ENCODE results near the gene CHCHD3. TPM values are rescaled to one million over a fixed set of nuclear protein-coding genes. Genes with fewer than 3 reads are reported as not detected.

CHCHD3 gene
- total and polyA plus RNA-seq, 7 donors, result 61.7 to 93.4 (median 63.7) TPM

DNA sequence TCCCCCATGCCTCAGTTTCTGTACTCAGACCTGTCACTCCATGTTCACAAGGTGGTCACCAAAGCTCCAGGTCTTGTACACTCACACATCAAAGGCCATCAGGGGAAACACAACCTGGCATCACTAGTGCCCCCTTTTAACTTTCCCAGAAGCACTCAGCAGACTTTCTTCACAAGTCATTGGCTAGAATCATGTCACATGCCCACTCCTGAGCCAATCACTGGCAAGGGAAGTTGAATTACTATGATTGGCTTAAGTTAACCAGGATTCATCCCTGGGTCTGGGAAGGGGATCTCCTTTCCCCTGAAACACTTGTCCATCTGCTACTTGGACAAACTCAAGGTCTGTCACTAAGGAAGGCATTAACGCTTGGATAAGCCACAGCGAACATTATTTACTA, 311.8 kb downstream of the CHCHD3 start:
- WGBS, 2 donors, result 88 to 92% methylated on average over 2 of the region's 2 CpGs
- intact Hi-C loops (cut with DNase I), result no loop called here

DNA sequence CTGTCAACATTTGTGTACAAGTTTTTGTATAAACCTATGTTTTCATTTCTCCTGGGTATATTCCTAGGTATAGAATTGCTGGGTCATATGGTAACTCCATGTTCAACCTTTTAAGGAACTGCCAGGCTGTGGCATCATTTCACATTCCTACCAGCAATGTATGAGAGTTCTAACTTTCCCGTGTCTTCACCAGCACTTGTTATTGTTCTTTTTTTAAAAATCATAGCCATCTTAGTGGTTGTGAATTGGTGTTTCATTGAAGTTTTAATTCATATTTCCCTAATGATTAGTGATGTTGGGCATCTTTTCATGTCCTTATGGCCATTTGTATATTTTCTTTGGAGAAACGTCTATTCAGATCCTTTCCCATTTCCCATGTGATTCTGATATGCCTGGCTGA, 312.6 kb downstream of the CHCHD3 start:
- TF ChIP-seq POLR2AphosphoS5 (IDR thresholded peaks at IDR 0.05), result no peak
- TF ChIP-seq, protein P1, sequence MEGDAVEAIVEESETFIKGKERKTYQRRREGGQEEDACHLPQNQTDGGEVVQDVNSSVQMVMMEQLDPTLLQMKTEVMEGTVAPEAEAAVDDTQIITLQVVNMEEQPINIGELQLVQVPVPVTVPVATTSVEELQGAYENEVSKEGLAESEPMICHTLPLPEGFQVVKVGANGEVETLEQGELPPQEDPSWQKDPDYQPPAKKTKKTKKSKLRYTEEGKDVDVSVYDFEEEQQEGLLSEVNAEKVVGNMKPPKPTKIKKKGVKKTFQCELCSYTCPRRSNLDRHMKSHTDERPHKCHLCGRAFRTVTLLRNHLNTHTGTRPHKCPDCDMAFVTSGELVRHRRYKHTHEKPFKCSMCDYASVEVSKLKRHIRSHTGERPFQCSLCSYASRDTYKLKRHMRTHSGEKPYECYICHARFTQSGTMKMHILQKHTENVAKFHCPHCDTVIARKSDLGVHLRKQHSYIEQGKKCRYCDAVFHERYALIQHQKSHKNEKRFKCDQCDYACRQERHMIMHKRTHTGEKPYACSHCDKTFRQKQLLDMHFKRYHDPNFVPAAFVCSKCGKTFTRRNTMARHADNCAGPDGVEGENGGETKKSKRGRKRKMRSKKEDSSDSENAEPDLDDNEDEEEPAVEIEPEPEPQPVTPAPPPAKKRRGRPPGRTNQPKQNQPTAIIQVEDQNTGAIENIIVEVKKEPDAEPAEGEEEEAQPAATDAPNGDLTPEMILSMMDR (IDR thresholded peaks at IDR 0.05), result no peak
- Histone ChIP-seq H3K4me3 (no peak overlapping the region), H3K4me1 (no peaks in the 10 kb centered on the region), H3K27ac (no peak overlapping the region), H3K9me3 (peaks cover 0 to 4% (median 2%) of the 10 kb centered on the region in 4 donors), H3K27me3 (no peaks in the 10 kb centered on the region), H3K36me3 (no peaks in the 10 kb centered on the region)
- intact Hi-C loops (cut with DNase I), result no loop called here
- no peak for DNase-seq
- 87 to 94% methylated on average over 2 of the region's 2 CpGs for WGBS, 2 donors

More for the DNA sequence above, 311.8 kb downstream of the CHCHD3 start:
- TF ChIP-seq, protein P1 (IDR thresholded peaks at IDR 0.05), result no peak
- no peak for TF ChIP-seq POLR2AphosphoS5 (IDR thresholded peaks at IDR 0.05)
- no peak for TF ChIP-seq EP300 (IDR thresholded peaks at IDR 0.05)
- TF ChIP-seq POLR2A (IDR thresholded peaks at IDR 0.05), result no peak
- Histone ChIP-seq H3K27ac (no peak overlapping the region), H3K27me3 (no peaks in the 10 kb centered on the region), H3K36me3 (no peaks in the 10 kb centered on the region), H3K4me1 (no peaks in the 10 kb centered on the region), H3K4me3 (no peak overlapping the region), H3K9me3 (peaks cover 0 to 4% (median 2%) of the 10 kb centered on the region in 4 donors)
- DNase-seq, result no peak

DNA sequence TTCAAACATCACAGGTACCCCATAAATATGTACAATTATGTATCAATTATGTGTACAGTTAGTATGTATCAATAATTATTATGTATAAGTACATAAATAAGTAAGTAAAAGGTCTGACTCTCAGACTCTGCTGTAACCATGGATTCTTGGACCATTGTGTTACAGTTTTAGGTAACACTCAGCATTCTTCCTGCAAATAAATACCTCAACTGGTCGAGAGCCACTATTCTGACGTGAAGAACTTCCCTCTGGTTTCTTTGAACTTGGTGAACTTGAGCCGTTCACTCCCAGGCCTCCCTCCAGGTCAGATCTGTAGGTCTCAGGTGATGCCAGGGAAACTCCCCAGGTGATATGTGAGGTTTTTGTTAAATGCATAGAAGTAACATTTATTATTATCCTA, 313.8 kb downstream of the CHCHD3 start:
- Histone ChIP-seq H3K27ac (no peak overlapping the region), H3K36me3 (no peaks in the 10 kb centered on the region), H3K27me3 (no peaks in the 10 kb centered on the region), H3K9me3 (peaks cover 0 to 4% (median 2%) of the 10 kb centered on the region in 4 donors), H3K4me1 (no peaks in the 10 kb centered on the region), H3K4me3 (no peak overlapping the region)
- DNase-seq, result no peak
- WGBS, 2 donors, result 66 to 77% methylated on average over 3 of the region's 3 CpGs
- TF ChIP-seq, protein P1 (IDR thresholded peaks at IDR 0.05), result no peak
- TF ChIP-seq EP300 (IDR thresholded peaks at IDR 0.05), result no peak
- TF ChIP-seq POLR2AphosphoS5 (IDR thresholded peaks at IDR 0.05), result no peak
- no peak for TF ChIP-seq POLR2A (IDR thresholded peaks at IDR 0.05)
- intact Hi-C loops (cut with DNase I), result no loop called here

DNA sequence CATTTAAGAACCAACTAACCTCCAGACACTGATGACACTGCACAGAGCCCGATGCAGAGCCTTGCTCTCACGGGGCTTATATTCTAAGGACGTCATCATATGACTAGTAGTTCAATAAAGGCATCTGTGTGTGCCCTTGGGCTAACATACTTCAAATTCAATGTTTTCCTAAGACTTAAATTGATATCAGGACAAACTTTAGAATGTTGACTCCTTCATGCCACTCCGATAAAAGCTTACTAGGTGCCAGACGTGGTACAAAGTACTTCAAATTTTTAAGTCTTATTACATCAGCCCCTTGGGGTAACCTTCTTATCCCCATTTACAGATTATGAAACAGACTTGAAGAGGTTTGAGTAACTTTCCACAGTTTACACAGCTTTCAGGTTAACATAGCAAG, 314.5 kb downstream of the CHCHD3 start:
- TF ChIP-seq POLR2AphosphoS5 (IDR thresholded peaks at IDR 0.05) (no peak), POLR2A (IDR thresholded peaks at IDR 0.05) (no peak), EP300 (IDR thresholded peaks at IDR 0.05) (no peak)
- TF ChIP-seq, protein P1 (IDR thresholded peaks at IDR 0.05), result no peak
- no peaks in the 10 kb centered on the region for H3K36me3 ChIP-seq
- no peak overlapping the region for H3K4me3 ChIP-seq
- no peak overlapping the region for H3K27ac ChIP-seq
- intact Hi-C loops (cut with DNase I), result no loop called here
- peaks cover 0 to 4% (median 2%) of the 10 kb centered on the region in 4 donors for H3K9me3 ChIP-seq
- no peaks in the 10 kb centered on the region for H3K4me1 ChIP-seq
- H3K27me3 ChIP-seq, result no peaks in the 10 kb centered on the region
- WGBS, 2 donors, result 82 to 87% methylated on average over 5 of the region's 5 CpGs
- no peak for DNase-seq

DNA sequence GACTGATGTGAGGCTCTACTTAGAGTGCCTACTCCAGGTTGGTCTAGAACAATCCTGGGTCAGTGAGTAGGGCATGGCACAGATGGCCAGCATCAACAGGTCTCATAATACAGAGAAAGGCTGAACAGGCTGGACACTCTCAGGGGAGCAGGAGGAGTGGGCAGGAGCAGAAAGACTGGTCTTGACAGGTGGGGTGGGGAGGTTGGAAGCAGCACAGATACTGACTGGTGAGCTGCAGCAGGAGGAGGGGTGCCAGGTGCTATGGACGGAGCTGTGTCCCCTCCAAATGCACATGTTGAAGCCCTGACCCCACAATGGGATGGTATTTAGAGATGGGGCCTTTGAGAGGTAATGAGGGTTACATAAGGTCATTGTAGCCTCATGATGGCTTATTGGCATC, 315.2 kb downstream of the CHCHD3 start:
- Histone ChIP-seq H3K9me3 (peaks cover 0 to 4% (median 2%) of the 10 kb centered on the region in 4 donors), H3K4me1 (no peaks in the 10 kb centered on the region), H3K27ac (no peak overlapping the region), H3K36me3 (no peaks in the 10 kb centered on the region), H3K4me3 (no peak overlapping the region), H3K27me3 (no peaks in the 10 kb centered on the region)
- intact Hi-C loops (cut with DNase I), result no loop called here
- DNase-seq, result no peak
- TF ChIP-seq POLR2AphosphoS5 (IDR thresholded peaks at IDR 0.05) (no peak), EP300 (IDR thresholded peaks at IDR 0.05) (no peak), POLR2A (IDR thresholded peaks at IDR 0.05) (no peak)
- TF ChIP-seq, protein P1 (IDR thresholded peaks at IDR 0.05), result no peak
- 65 to 79% methylated on average over 1 of the region's 1 CpG for WGBS, 2 donors
